HepG2 (cell line): Measurements from ENCODE around the gene RBM14. TPM values are rescaled to one million over a fixed set of nuclear protein-coding genes. Genes with fewer than 3 reads are reported as not detected.
A peak's percentile ranks its signal among the peaks of the same experiment; 100 is the strongest.

Source experiments
- ATAC-seq: fragments of 200-7000 bp; cut with Tn5 transposase; 3 replicates; pipeline ENCODE4 v1.9.1; 2020; ENCODE audit warnings: mild to moderate bottlenecking, moderate library complexity
- BruUV-seq: library from RNA; stranded (reverse); fragments of 400-500 nt; replicated peaks from 2 replicates; lab custom pipeline; 2021; lab: Mats Ljungman, UMichigan
- CTCF ChIA-PET: fragments of 300-600 bp; formaldehyde crosslinking; extraction: SDS; loops from one replicate; lab custom pipeline; 2021; ENCODE audit warnings: low total read pairs, inconsistent platforms, low intra/inter-chr PET ratio; lab: Yijun Ruan, JAX
- POLR2A ChIA-PET: fragments of 350-600 bp; sonication (Branson Sonifier 250); formaldehyde crosslinking; loops from one replicate; lab custom pipeline; 2020; ENCODE audit warnings: antibody characterized with exemption, inconsistent platforms; lab: Yijun Ruan, JAX
- DNase-seq: peaks from one replicate; pipeline ENCODE4 v3.0.0-alpha.2; 2015; ENCODE audit warnings: low spot score
- FAIRE-seq: peaks from 3 replicates; lab custom pipeline; 2011; peaks lifted over from hg19 to GRCh38; lab: Jason Lieb, UNC
- H2AFZ ChIP-seq: one replicate; pipeline ENCODE4 v1.6.1; 2011; ENCODE audit warnings: low read length, inconsistent platforms
- H3K27ac ChIP-seq: fragments of 300-600 bp; 3 replicates; pipeline ENCODE4 v1.8.0; 2011; ENCODE audit warnings: mixed run types, mild to moderate bottlenecking, mixed read lengths, low read length, inconsistent platforms; ENCODE audit not compliant: insufficient read depth; ENCODE audit errors: extremely low read length
- H3K27me3 ChIP-seq, 2 experiments: fragments of 200-600 bp in 1 of 2; 2 replicates in 1 of 2; 3 replicates in 1 of 2; pipeline versions ENCODE4 v1.6.0 to v1.8.0; 2011; ENCODE audit warnings: low read length in 2 of 2, mild to moderate bottlenecking in 2 of 2, moderate library complexity in 2 of 2, inconsistent platforms in 1 of 2; ENCODE audit not compliant: insufficient read depth in 2 of 2, control insufficient read depth in 1 of 2
- H3K36me3 ChIP-seq, 2 experiments: fragments of 200-600 bp in 1 of 2; replicated peaks in 1 of 2; 2 replicates in 1 of 2; 3 replicates in 1 of 2; pipeline versions ENCODE4 v1.5.1 to v1.8.0; 2011; ENCODE audit warnings: low read length in 2 of 2, inconsistent platforms in 1 of 2; ENCODE audit not compliant: insufficient read depth in 2 of 2, control insufficient read depth in 1 of 2
- H3K4me1 ChIP-seq: 2 replicates; pipeline ENCODE4 v1.5.1; 2012; ENCODE audit warnings: low read length, inconsistent platforms; ENCODE audit not compliant: insufficient read depth
- H3K4me2 ChIP-seq: 2 replicates; pipeline ENCODE4 v1.6.0; 2011; ENCODE audit warnings: low read depth, low read length, inconsistent platforms
- H3K4me3 ChIP-seq, 3 experiments: fragments of 200-600 bp in 1 of 3; sonication (generic), shearing (Covaris generic) in 1 of 3; replicated peaks in 1 of 3; 2 replicates each; pipeline ENCODE4 v1.5.1; 2011 to 2016; ENCODE audit warnings: low read length in 3 of 3, inconsistent platforms in 2 of 3, low read depth in 2 of 3, mild to moderate bottlenecking in 2 of 3, control low read depth in 1 of 3, mixed read lengths in 1 of 3; ENCODE audit not compliant: insufficient read depth in 1 of 3
- H3K79me2 ChIP-seq: one replicate; pipeline ENCODE4 v1.6.1; 2011; ENCODE audit warnings: low read length, inconsistent platforms; ENCODE audit not compliant: insufficient read depth
- H3K9ac ChIP-seq: 2 replicates; pipeline ENCODE4 v1.6.0; 2011; ENCODE audit warnings: mild to moderate bottlenecking, low read depth, low read length, inconsistent platforms; ENCODE audit not compliant: insufficient read depth
- H3K9me3 ChIP-seq: 2 replicates; pipeline ENCODE4 v1.5.1; 2012; ENCODE audit warnings: mild to moderate bottlenecking, low read length
- H4K20me1 ChIP-seq: 2 replicates; pipeline ENCODE4 v1.6.0; 2011; ENCODE audit warnings: inconsistent platforms, mild to moderate bottlenecking, low read length, moderate library complexity; ENCODE audit not compliant: insufficient read depth
- AGO2 ChIP-seq: fragments of 200-400 bp; formaldehyde crosslinking; optimal IDR thresholded peaks from 2 replicates; pipeline ENCODE3; 2017; ENCODE audit warnings: mild to moderate bottlenecking, low read depth, low read length, moderate library complexity
- CREB1 ChIP-seq, 2 experiments: fragments of 450-650 bp in 1 of 2; IDR thresholded peaks; 2 replicates each; pipeline ENCODE4 v1.6.1; 2016 to 2017; ENCODE audit warnings: control low read depth in 1 of 2, mild to moderate bottlenecking in 1 of 2, missing compliant biosample characterization in 1 of 2, missing genetic modification characterization in 1 of 2
- POLR2A ChIP-seq, 2 experiments: IDR thresholded peaks; 2 replicates each; pipeline ENCODE4 v1.6.1; 2011; ENCODE audit warnings: low read depth in 2 of 2, low read length in 2 of 2, mild to moderate bottlenecking in 1 of 2, moderate library complexity in 1 of 2; ENCODE audit not compliant: insufficient read depth in 1 of 2
- SP140L ChIP-seq: sonication (generic); formaldehyde crosslinking; IDR thresholded peaks from 2 replicates; pipeline ENCODE4 v1.4.0; 2020; ENCODE audit warnings: missing genetic modification reagents, borderline replicate concordance
- THAP11 ChIP-seq: IDR thresholded peaks from 2 replicates; pipeline ENCODE4 v1.6.1; 2016; ENCODE audit warnings: missing biosample characterization, missing genetic modification reagents
- ZBTB7B ChIP-seq: sonication (generic); formaldehyde crosslinking; IDR thresholded peaks from 2 replicates; pipeline ENCODE4 v1.4.0; 2020; ENCODE audit warnings: missing genetic modification reagents
- ZNF597 ChIP-seq: sonication (generic); formaldehyde crosslinking; IDR thresholded peaks from 2 replicates; pipeline ENCODE4 v1.5.0; 2020; ENCODE audit warnings: missing genetic modification reagents
- WGBS: methylation state at CpG from one replicate; pipeline ENCODE4 v1.1.6; 2017; ENCODE audit warnings: low lambda C conversion rate; 5-methylcytosine and 5-hydroxymethylcytosine counted together
- in situ Hi-C: cut with HindIII; loops from 2 replicates; pipeline ENCODE4 v1.10.0; 2017; ENCODE audit warnings: low pct_unique_long_range_greater_than_20kb; ENCODE audit not compliant: extremely low pct_ligation_motif_present
- intact Hi-C: fragments of 100-400 bp; cut with micrococcal nuclease; formaldehyde crosslinking; loops from one replicate; pipeline ENCODE4 v1.10.0; 2022; ENCODE audit not compliant: unreplicated experiment
- polyA plus RNA-seq, 8 experiments: library from polyadenylated mRNA; depleted of rRNA in 3 of 8; stranded (reverse) in 7 of 8; unstranded in 1 of 8; fragments of >200 nt; fragmentation: Illumina TruSeq in 4 of 8; extraction: Trizol in 4 of 8; gene quantifications; 2 replicates each; pipeline versions ENCODE4 v1.2.1 to v1.2.3, GENCODE V29; 2011 to 2016; ENCODE audit warnings: low read depth in 4 of 8, missing spikeins in 1 of 8, mixed read lengths in 1 of 8; ENCODE audit not compliant: insufficient read depth in 1 of 8
- total RNA-seq, 5 experiments: library from RNA; depleted of rRNA; stranded (reverse); fragments of >200 nt; fragmentation: Illumina TruSeq; extraction: Trizol; gene quantifications; 2 replicates each; pipeline ENCODE4 v1.2.3, GENCODE V29; 2016; ENCODE audit warnings: low read depth in 1 of 5

The RBM14 gene
- total and polyA plus RNA-seq, 2 of the 13 experiments (the other 11 are each of a cell fraction or from before 2014, with no cell fraction given) = 12.7 to 44.1 TPM

DNA sequence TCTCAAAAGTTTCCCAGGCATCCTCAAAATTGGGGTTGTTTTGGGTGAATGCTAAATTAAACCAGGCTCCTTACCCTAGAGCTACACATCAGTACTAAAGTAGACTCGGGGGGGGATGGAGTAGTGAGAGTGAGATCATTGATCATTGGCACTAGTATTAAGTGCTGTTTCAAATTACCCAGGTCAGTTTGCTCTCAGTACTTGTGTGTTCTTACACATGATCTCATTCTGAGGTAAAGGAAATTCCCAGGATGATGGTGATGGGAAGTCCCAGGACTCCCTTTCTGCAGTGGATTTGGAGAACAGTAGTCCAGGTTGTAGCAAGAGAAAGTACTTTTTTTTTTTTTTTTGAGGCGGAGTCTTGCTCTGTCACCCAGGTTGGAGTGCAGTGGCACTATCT is 34.6 kb downstream of the RBM14 start (continued):
- TF ChIP-seq AGO2 = peak; percentile 45

GRCh38 chr11:66652651-66653050 is 36.2 kb downstream of the RBM14 start:
- H3K4me3 ChIP-seq = no peak overlapping the region
- no peak overlapping the region for H3K9ac ChIP-seq
- H4K20me1 ChIP-seq = peaks cover 13% of the 10 kb centered on the region
- peak; percentile 10 for ATAC-seq
- ChIA-PET POLR2A (interaction anchor here (1.8 to 4.9 kb wide), 2 partner anchors 14 to 25 kb away, joined by 5 to 20 read pairs; partner anchors contain the start of genes RBM4 and RBM4B), CTCF (no interaction called here)
- no peaks in the 10 kb centered on the region for H3K9me3 ChIP-seq
- no peak for FAIRE-seq
- BruUV-seq = TSS peak; percentile 10
- DNase-seq = no peak
- no peaks in the 10 kb centered on the region for H3K27me3 ChIP-seq
- H3K36me3 ChIP-seq = peaks cover 4 to 32% of the 10 kb centered on the region in 2 experiments; a peak in 4 of 5 replicates
- in situ Hi-C loops = no loop called here
- WGBS = 98% methylated on average over 7 of the region's 7 CpGs
- H3K4me1 ChIP-seq = peaks cover 12% of the 10 kb centered on the region; the same call in 1 of the 2 replicates
- H3K27ac ChIP-seq = no peak overlapping the region
- TF ChIP-seq ZBTB7B (no peak), CREB1 (IDR thresholded peaks at IDR 0.05) (no peak), CREB1 (CRISPR knock-in tag; IDR thresholded peaks at IDR 0.05) (no peak), SP140L (CRISPR knock-in tag) (no peak), ZNF597 (CRISPR knock-in tag) (no peak), POLR2A (IDR thresholded peaks at IDR 0.05; ENCODE audit: insufficient read depth in 1 of 2, low read depth in 2 of 2, low read length in 2 of 2) (0 out of 4 replicates have a peak, but pooled peaks of 1 of the 2 experiments have one; percentile 29), THAP11 (no peak)
- peaks cover 10% of the 10 kb centered on the region for H3K79me2 ChIP-seq
- H3K4me2 ChIP-seq = no peak overlapping the region
- intact Hi-C loops = no loop called here
- no peak overlapping the region for H2AFZ ChIP-seq
